Measurements from ENCODE around the gene HPD.

DNA sequence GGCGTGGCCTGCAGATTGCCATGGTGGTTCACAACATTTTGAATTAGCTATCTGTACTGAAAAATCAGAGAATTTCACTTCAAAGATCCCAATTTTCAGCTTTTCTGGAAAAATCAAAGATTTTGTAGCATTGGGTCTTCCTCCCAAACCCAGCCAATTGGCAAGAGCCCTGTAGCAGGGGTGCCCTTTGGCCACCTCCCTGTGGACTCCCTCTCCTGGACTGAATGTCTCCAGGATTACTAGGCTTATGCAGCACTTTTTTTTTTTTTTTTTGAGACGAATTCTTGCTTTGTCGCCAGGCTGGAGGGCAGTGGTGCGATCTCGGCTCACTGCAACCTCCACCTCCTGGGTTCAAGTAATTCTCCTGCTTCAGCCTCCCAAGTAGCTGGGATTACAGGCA, 39.6 kb upstream of the HPD start:
- TF ChIP-seq, protein P1, sequence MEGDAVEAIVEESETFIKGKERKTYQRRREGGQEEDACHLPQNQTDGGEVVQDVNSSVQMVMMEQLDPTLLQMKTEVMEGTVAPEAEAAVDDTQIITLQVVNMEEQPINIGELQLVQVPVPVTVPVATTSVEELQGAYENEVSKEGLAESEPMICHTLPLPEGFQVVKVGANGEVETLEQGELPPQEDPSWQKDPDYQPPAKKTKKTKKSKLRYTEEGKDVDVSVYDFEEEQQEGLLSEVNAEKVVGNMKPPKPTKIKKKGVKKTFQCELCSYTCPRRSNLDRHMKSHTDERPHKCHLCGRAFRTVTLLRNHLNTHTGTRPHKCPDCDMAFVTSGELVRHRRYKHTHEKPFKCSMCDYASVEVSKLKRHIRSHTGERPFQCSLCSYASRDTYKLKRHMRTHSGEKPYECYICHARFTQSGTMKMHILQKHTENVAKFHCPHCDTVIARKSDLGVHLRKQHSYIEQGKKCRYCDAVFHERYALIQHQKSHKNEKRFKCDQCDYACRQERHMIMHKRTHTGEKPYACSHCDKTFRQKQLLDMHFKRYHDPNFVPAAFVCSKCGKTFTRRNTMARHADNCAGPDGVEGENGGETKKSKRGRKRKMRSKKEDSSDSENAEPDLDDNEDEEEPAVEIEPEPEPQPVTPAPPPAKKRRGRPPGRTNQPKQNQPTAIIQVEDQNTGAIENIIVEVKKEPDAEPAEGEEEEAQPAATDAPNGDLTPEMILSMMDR (IDR thresholded peaks at IDR 0.05): no peak
- TF ChIP-seq POLR2A (IDR thresholded peaks at IDR 0.05) (no peak), POLR2AphosphoS5 (IDR thresholded peaks at IDR 0.05) (no peak)

All from prostate gland (tissue), 2 donors.